Lower leg skin (tissue), 3 donors: ENCODE measurements around the gene POGK.

Experiments
- POLR2A ChIP-seq, 2 donors: fragments of 450-650 bp; IDR thresholded peaks; one replicate each; pipeline ENCODE4 v1.6.1; 2016 to 2017; ENCODE audit warnings: antibody characterized with exemption in 2 of 2, mild to moderate bottlenecking in 1 of 2, moderate library complexity in 1 of 2
- TF ChIP-seq, protein P1 (sequence below), 3 donors: fragments of 450-650 bp; IDR thresholded peaks; one replicate each; pipeline ENCODE4 v1.5.1; 2016; ENCODE audit warnings: antibody characterized with exemption in 3 of 3, mild to moderate bottlenecking in 3 of 3, moderate library complexity in 2 of 3

DNA sequence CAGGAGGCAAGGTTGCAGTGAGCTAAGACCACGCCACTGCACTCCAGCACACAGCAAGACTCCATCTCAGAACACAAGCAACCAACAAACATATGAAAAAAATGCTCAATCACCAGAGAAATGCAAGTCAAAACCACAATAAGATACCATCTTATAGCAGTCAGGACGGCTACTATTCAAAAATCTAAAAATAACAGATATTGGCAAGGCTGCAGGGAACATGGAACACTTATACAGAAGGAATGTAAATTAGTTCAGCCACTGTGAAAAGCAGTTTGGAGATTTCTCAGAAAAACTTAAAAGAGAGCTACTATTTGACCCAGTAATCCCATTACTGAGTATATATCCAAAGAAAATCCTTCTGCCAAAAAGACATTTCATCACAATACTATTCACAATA lies 27.6 kb upstream of the POGK start:
- no peak for TF ChIP-seq POLR2A (IDR thresholded peaks at IDR 0.05)
- TF ChIP-seq, protein P1, sequence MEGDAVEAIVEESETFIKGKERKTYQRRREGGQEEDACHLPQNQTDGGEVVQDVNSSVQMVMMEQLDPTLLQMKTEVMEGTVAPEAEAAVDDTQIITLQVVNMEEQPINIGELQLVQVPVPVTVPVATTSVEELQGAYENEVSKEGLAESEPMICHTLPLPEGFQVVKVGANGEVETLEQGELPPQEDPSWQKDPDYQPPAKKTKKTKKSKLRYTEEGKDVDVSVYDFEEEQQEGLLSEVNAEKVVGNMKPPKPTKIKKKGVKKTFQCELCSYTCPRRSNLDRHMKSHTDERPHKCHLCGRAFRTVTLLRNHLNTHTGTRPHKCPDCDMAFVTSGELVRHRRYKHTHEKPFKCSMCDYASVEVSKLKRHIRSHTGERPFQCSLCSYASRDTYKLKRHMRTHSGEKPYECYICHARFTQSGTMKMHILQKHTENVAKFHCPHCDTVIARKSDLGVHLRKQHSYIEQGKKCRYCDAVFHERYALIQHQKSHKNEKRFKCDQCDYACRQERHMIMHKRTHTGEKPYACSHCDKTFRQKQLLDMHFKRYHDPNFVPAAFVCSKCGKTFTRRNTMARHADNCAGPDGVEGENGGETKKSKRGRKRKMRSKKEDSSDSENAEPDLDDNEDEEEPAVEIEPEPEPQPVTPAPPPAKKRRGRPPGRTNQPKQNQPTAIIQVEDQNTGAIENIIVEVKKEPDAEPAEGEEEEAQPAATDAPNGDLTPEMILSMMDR (IDR thresholded peaks at IDR 0.05) = no peak
